GM12801 (cell line): ENCODE data around the gene GABBR2.

Source experiments
- CTCF ChIP-seq: IDR thresholded peaks from one replicate; pipeline ENCODE4 v1.5.1; 2011; ENCODE audit warnings: control low read depth; ENCODE audit not compliant: insufficient read length; ENCODE audit errors: extremely low read depth

GABBR2 gene

GRCh38 chr9:98502311-98502975 lies 206.3 kb downstream of the GABBR2 start:
- no peak for TF ChIP-seq CTCF

- no peak for TF ChIP-seq CTCF
Observed at GRCh38 chr9:98501819-98502218, 206.9 kb downstream of the GABBR2 start.

GRCh38 chr9:98500337-98500919 lies 208.3 kb downstream of the GABBR2 start:
- no peak for TF ChIP-seq CTCF

- TF ChIP-seq CTCF, result no peak
Observed at GRCh38 chr9:98495530-98495929, 213.2 kb downstream of the GABBR2 start.

GRCh38 chr9:98494852-98495251 lies 213.9 kb downstream of the GABBR2 start:
- TF ChIP-seq CTCF, result no peak

GRCh38 chr9:98491828-98492227 lies 216.9 kb downstream of the GABBR2 start:
- no peak for TF ChIP-seq CTCF

GRCh38 chr9:98491231-98491651 lies 217.5 kb downstream of the GABBR2 start:
- TF ChIP-seq CTCF, result no peak
